ENCODE results near the gene MVK.

DNA sequence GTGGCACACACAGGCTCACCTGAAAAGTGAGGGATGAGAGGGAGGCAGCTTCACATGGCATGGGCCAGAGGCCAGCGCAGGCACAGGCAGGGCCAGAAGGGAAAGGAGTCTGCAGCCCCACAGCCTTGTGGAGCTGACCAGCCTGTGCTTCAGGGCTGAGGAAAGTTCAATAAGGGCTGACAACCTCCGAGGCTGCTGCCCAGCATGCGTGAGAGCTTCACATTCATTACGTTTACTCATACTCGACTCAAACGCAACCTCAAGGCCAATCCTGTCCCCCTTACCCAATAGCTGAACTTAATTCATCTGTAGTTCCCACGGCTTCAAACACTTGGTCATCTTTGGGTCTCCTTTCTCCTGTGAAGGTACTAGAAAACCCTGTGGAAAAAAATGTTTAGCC lies 5.1 kb upstream of the MVK start:
- TF ChIP-seq, protein P1, sequence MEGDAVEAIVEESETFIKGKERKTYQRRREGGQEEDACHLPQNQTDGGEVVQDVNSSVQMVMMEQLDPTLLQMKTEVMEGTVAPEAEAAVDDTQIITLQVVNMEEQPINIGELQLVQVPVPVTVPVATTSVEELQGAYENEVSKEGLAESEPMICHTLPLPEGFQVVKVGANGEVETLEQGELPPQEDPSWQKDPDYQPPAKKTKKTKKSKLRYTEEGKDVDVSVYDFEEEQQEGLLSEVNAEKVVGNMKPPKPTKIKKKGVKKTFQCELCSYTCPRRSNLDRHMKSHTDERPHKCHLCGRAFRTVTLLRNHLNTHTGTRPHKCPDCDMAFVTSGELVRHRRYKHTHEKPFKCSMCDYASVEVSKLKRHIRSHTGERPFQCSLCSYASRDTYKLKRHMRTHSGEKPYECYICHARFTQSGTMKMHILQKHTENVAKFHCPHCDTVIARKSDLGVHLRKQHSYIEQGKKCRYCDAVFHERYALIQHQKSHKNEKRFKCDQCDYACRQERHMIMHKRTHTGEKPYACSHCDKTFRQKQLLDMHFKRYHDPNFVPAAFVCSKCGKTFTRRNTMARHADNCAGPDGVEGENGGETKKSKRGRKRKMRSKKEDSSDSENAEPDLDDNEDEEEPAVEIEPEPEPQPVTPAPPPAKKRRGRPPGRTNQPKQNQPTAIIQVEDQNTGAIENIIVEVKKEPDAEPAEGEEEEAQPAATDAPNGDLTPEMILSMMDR (conservative IDR thresholded peaks at IDR 0.05) = no peak
- no peak for TF ChIP-seq EZH2 (IDR thresholded peaks at IDR 0.05; ENCODE audit: low read depth)

All from PC-9 (cell line).